HepG2 (cell line): ENCODE results near the gene RFC1. TPM values are rescaled to one million over a fixed set of nuclear protein-coding genes. Genes with fewer than 3 reads are reported as not detected.

Experiments used
- EEA1 ChIP-seq: sonication (generic); formaldehyde crosslinking; IDR thresholded peaks from 2 replicates; pipeline ENCODE4 v1.5.1; 2020; ENCODE audit warnings: mild to moderate bottlenecking, missing genetic modification reagents, borderline replicate concordance
- FOSL1 ChIP-seq: sonication (generic); formaldehyde crosslinking; IDR thresholded peaks from 2 replicates; pipeline ENCODE4 v1.9.0; 2021; ENCODE audit warnings: missing genetic modification reagents, borderline replicate concordance
- FOXO1 ChIP-seq: sonication (generic); formaldehyde crosslinking; IDR thresholded peaks from 2 replicates; pipeline ENCODE4 v1.4.0; 2020; ENCODE audit warnings: missing genetic modification reagents
- FOXP4 ChIP-seq: sonication (generic); formaldehyde crosslinking; IDR thresholded peaks from 2 replicates; pipeline ENCODE4 v1.4.0; 2020; ENCODE audit warnings: missing genetic modification reagents
- HOMEZ ChIP-seq: IDR thresholded peaks from 2 replicates; pipeline ENCODE4 v1.6.1; 2016; ENCODE audit warnings: low read depth
- JUNB ChIP-seq: sonication (generic); formaldehyde crosslinking; IDR thresholded peaks from 2 replicates; pipeline ENCODE4 v1.8.0; 2022; ENCODE audit warnings: missing genetic modification reagents, mild to moderate bottlenecking, borderline replicate concordance
- NR1H2 ChIP-seq: sonication (generic); formaldehyde crosslinking; IDR thresholded peaks from 2 replicates; pipeline ENCODE4 v1.8.1; 2022; ENCODE audit warnings: low read depth, missing genetic modification reagents, borderline replicate concordance
- SAFB2 ChIP-seq: sonication (generic); formaldehyde crosslinking; IDR thresholded peaks from 2 replicates; pipeline ENCODE4 v1.5.1; 2020; ENCODE audit warnings: missing genetic modification reagents, low read depth, mild to moderate bottlenecking, borderline replicate concordance
- SRY ChIP-seq: sonication (generic); formaldehyde crosslinking; IDR thresholded peaks from 2 replicates; pipeline ENCODE4 v1.8.0; 2022; ENCODE audit warnings: mild to moderate bottlenecking, missing genetic modification reagents
- TRIM22 ChIP-seq: fragments of 450-650 bp; IDR thresholded peaks from 2 replicates; pipeline ENCODE4 v1.6.1; 2017
- YY1 ChIP-seq: IDR thresholded peaks from 2 replicates; pipeline ENCODE4 v1.6.1; 2011; ENCODE audit warnings: low read length, low read depth, moderate library complexity, mild to moderate bottlenecking; ENCODE audit not compliant: insufficient read depth, insufficient replicate concordance
- ZFP36 ChIP-seq: fragments of 150-350 bp; IDR thresholded peaks from 2 replicates; pipeline ENCODE4 v1.6.1; 2018; ENCODE audit warnings: borderline replicate concordance, low read length, low read depth; ENCODE audit not compliant: partially characterized antibody
- ZGPAT ChIP-seq: IDR thresholded peaks from 2 replicates; pipeline ENCODE4 v1.6.1; 2016; ENCODE audit warnings: mild to moderate bottlenecking
- ZNF280D ChIP-seq: sonication (generic); formaldehyde crosslinking; IDR thresholded peaks from 2 replicates; pipeline ENCODE4 v1.5.1; 2020; ENCODE audit warnings: mild to moderate bottlenecking, missing genetic modification reagents
- ZNF292 ChIP-seq: sonication (generic); formaldehyde crosslinking; IDR thresholded peaks from 2 replicates; pipeline ENCODE4 v1.8.1; 2022; ENCODE audit warnings: mild to moderate bottlenecking, low read depth, missing genetic modification reagents, borderline replicate concordance
- ZNF496 ChIP-seq: sonication (generic); formaldehyde crosslinking; IDR thresholded peaks from 2 replicates; pipeline ENCODE4 v1.8.1; 2023; ENCODE audit warnings: mild to moderate bottlenecking, moderate library complexity, missing genetic modification reagents; ENCODE audit not compliant: insufficient replicate concordance
- ZNF782 ChIP-seq: sonication (generic); formaldehyde crosslinking; IDR thresholded peaks from 2 replicates; pipeline ENCODE4 v1.4.0; 2020; ENCODE audit warnings: missing genetic modification reagents, mild to moderate bottlenecking, borderline replicate concordance
- ZSCAN21 ChIP-seq: sonication (generic); formaldehyde crosslinking; IDR thresholded peaks from 2 replicates; pipeline ENCODE4 v1.8.0; 2022; ENCODE audit warnings: mild to moderate bottlenecking, missing genetic modification reagents, moderate library complexity, borderline replicate concordance
- ZSCAN31 ChIP-seq: sonication (generic); formaldehyde crosslinking; IDR thresholded peaks from 2 replicates; pipeline ENCODE4 v1.5.0; 2020; ENCODE audit warnings: low read depth, mild to moderate bottlenecking, missing genetic modification reagents
- polyA plus RNA-seq, 8 experiments: library from polyadenylated mRNA; depleted of rRNA in 3 of 8; stranded (reverse) in 7 of 8; unstranded in 1 of 8; fragments of >200 nt; fragmentation: Illumina TruSeq in 4 of 8; extraction: Trizol in 4 of 8; gene quantifications; 2 replicates each; pipeline versions ENCODE4 v1.2.1 to v1.2.3, GENCODE V29; 2011 to 2016; ENCODE audit warnings: low read depth in 4 of 8, missing spikeins in 1 of 8, mixed read lengths in 1 of 8; ENCODE audit not compliant: insufficient read depth in 1 of 8
- total RNA-seq, 5 experiments: library from RNA; depleted of rRNA; stranded (reverse); fragments of >200 nt; fragmentation: Illumina TruSeq; extraction: Trizol; gene quantifications; 2 replicates each; pipeline ENCODE4 v1.2.3, GENCODE V29; 2016; ENCODE audit warnings: low read depth in 1 of 5

Gene RFC1
- total and polyA plus RNA-seq, 2 of the 13 experiments (the other 11 are each of a cell fraction or from before 2014, with no cell fraction given) = 15.9 to 78.8 TPM

GRCh38 chr4:39341075-39341725, 25.0 kb downstream of the RFC1 start (continued):
- TF ChIP-seq SAFB2 (CRISPR knock-in tag) (no peak; the same call in 1 of the 2 replicates), FOSL1 (CRISPR knock-in tag) (no peak), JUNB (CRISPR knock-in tag) (no peak), ZGPAT (CRISPR knock-in tag) (peak; percentile 86), ZSCAN31 (peak; percentile 41; the same call in 1 of the 2 replicates), ZNF782 (no peak), ZNF280D (CRISPR knock-in tag) (peak; percentile 10; the same call in 1 of the 2 replicates), EEA1 (no peak), NR1H2 (CRISPR knock-in tag) (no peak), ZNF496 (no peak), YY1 (no peak), FOXO1 (CRISPR knock-in tag) (peak; percentile 80), FOXP4 (peak; percentile 92), ZSCAN21 (CRISPR knock-in tag) (no peak), HOMEZ (CRISPR knock-in tag) (peak; percentile 87; the same call in 1 of the 2 replicates), TRIM22 (no peak), ZFP36 (no peak), ZNF292 (0 out of 2 replicates have a peak, but pooled peaks have one; percentile 21), SRY (CRISPR knock-in tag) (no peak)
